ENCODE results near the gene CD36.

CD36 gene

DNA sequence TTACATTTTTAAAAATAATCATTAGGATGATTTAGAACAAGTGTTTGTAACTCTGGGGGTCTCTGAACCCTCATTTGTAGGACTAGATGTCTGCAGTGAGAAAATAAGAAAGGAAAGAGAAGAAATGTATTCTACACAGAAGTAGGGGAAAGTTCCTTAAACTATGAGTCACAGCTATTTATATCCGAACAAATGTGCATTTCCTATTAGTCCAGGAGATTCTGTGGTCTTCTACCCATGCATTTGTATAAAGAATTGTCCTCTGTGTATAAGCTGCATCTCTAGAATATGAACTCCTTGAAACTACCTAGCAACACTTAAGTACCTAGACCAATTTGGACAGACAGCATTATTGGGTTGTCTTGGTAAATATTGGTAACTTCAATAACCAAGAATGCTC lies 15.9 kb upstream of the CD36 start:
- DNase-seq (ENCODE audit: low read depth): no peak
- TF ChIP-seq, protein P1, sequence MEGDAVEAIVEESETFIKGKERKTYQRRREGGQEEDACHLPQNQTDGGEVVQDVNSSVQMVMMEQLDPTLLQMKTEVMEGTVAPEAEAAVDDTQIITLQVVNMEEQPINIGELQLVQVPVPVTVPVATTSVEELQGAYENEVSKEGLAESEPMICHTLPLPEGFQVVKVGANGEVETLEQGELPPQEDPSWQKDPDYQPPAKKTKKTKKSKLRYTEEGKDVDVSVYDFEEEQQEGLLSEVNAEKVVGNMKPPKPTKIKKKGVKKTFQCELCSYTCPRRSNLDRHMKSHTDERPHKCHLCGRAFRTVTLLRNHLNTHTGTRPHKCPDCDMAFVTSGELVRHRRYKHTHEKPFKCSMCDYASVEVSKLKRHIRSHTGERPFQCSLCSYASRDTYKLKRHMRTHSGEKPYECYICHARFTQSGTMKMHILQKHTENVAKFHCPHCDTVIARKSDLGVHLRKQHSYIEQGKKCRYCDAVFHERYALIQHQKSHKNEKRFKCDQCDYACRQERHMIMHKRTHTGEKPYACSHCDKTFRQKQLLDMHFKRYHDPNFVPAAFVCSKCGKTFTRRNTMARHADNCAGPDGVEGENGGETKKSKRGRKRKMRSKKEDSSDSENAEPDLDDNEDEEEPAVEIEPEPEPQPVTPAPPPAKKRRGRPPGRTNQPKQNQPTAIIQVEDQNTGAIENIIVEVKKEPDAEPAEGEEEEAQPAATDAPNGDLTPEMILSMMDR (IDR thresholded peaks at IDR 0.05; ENCODE audit: low read depth, low read length, missing control alignments): no peak
- no peak overlapping the region for H3K4me3 ChIP-seq (ENCODE audit: low read depth, low read length)

DNA sequence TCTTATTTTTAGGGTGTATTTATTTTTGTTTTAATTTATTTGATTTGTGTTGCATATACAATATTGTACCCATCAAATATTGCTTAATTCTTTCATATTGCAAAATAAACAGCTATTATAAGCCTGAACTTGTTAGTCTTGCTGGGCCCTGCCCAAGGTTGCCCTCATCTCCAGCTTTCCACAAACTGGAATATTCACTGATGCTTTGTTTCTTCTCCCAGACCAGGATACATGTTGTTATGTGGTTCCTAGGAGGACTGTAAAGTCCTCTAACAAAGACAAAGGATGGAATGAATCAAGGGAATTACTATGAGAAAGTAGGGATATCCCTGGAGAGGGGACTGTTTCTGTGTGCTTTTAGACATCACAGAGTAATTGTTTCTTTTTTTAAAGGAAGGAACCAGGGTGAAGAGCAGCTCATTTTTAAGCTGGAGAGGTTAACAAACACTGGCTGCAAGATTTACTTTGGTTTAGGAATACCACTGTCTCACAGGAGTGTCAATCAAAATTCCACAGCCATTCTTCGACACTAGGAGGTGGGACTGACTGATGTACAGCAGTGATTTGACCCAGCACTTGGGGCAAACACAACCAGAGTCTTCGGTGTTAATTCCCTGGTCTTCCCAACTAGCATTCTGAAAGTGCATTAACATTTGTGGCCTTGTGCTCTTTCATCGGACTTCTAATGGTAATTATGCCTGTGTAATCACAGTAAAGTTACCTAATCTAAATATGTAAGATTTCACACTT lies 14.8 kb upstream of the CD36 start:
- H3K4me3 ChIP-seq (ENCODE audit: low read depth, low read length): no peak overlapping the region
- DNase-seq (ENCODE audit: low read depth): no peak
- TF ChIP-seq, protein P1 (IDR thresholded peaks at IDR 0.05; ENCODE audit: low read depth, low read length, missing control alignments): no peak

DNA sequence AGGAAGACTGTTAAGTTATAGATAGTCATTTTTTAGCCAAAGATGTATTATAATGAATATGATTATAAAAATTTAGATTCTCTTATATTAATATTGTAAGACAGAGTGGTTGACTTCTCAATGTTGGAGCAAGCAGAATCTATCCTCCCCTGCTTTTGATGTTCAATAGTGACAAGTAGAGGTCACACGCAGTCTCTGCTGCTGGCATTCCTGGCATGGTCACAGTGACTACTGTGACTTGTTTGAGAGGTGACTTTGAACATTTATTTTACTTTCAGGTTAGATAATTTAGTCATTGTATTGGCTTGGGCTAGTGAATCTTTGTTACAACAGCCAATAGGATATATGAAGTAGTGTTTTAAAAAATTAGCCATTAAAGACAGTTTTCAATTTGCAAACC lies 13.7 kb upstream of the CD36 start:
- TF ChIP-seq, protein P1 (IDR thresholded peaks at IDR 0.05; ENCODE audit: low read depth, low read length, missing control alignments): no peak
- H3K4me3 ChIP-seq (ENCODE audit: low read depth, low read length): no peak overlapping the region
- DNase-seq (ENCODE audit: low read depth): no peak

DNA sequence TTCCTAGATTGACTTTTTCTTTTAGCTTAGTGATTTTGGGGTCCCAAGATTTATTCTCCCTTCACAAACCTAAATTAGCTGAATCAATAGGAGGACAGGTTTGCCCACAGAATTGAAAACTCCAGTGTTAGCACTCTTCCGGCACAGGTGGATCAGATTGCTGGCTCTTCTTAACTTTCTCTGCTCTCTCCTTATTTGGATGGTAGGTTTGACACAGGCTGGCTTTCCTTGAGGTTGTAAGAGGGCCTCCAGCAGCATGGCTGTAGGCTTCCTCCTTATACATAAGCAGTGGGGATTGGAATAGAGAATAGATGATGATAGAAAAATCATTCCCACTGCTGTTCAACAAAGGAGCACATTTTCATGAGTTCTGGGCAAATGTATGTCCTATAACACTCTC lies 9.4 kb upstream of the CD36 start:
- no peak for DNase-seq (ENCODE audit: low read depth)
- TF ChIP-seq, protein P1 (IDR thresholded peaks at IDR 0.05; ENCODE audit: low read depth, low read length, missing control alignments): no peak
- no peak overlapping the region for H3K4me3 ChIP-seq (ENCODE audit: low read depth, low read length)

DNA sequence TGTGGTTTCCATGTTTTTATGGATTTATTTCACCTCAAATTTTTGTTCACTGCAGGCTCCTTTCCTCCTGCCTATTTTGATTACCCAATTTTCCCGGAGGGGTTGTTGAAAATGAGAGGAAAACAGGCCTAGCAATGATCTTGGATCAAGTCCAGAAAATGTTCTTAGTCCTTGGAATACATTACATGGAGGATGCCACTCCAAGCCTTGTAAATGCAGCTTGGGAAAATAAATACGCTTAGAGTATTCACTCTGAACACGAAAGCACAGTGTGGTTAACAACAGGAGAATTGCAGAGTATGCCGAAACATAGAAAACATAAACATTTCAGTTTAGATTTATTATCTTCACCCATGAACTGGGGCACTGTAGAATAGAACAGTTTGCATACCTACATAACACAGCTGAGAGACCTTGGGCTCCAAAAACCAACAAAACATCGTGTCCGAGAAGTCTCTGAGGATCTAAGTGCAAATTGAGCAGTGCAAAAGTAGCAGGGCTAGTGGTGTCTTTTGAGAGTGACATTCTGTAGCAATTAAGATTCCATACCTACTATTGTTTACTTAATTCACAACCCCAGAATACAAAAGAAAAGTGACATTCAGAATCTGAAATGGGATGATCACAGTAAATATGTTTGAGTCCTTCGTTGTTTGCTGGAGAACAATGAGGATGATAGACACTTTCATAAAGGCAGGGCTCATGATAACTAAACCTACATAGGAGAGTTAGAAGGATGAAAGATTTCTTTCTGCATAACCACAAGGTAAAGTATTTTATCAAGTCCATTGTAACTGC lies 7.6 kb upstream of the CD36 start:
- no peak overlapping the region for H3K4me3 ChIP-seq (ENCODE audit: low read depth, low read length)
- DNase-seq (ENCODE audit: low read depth): no peak
- TF ChIP-seq, protein P1 (IDR thresholded peaks at IDR 0.05; ENCODE audit: low read depth, low read length, missing control alignments): no peak

DNA sequence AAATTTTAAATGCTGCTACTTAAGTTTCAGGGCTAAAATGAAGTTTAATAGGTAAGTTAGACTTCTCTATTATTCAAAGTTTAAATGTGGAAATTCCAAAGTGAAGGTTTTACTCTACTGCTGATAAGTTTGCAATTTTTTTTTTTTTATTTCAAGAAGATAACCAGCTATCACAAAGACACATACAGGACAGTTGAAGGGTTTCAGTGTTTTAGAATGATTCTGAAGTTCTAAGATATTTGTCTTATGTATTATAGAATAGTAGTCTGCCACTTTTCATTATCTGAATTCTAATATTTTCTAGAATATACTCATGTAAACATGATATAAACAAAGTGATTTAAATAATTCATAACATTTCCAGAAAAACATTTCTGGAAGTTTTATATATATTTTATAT lies 7.0 kb upstream of the CD36 start:
- no peak for DNase-seq (ENCODE audit: low read depth)
- TF ChIP-seq, protein P1 (IDR thresholded peaks at IDR 0.05; ENCODE audit: low read depth, low read length, missing control alignments): no peak
- H3K4me3 ChIP-seq (ENCODE audit: low read depth, low read length): no peak overlapping the region

All from GM12864 (cell line).